HCT116 (cell line): ENCODE data around the gene PFKP. TPM values are rescaled to one million over a fixed set of nuclear protein-coding genes. Genes with fewer than 3 reads are reported as not detected.

Experiments used
- ATAC-seq: fragments of 200-7000 bp; cut with Tn5 transposase; 2 replicates; pipeline ENCODE4 v1.9.1; 2020; ENCODE audit warnings: mild to moderate bottlenecking, moderate library complexity
- BruUV-seq: library from RNA; stranded (reverse); fragments of 400-500 nt; replicated peaks from 2 replicates; lab custom pipeline; 2021; lab: Mats Ljungman, UMichigan
- CTCF ChIA-PET: fragments of 300-600 bp; sonication (Branson Sonifier 250); formaldehyde crosslinking; loops from one replicate; lab custom pipeline; 2021; ENCODE audit warnings: antibody characterized with exemption; lab: Charles Lee
- POLR2A ChIA-PET: fragments of 300-600, 350-600 bp; sonication (Branson Sonifier 250); formaldehyde crosslinking; loops from one replicate; lab custom pipeline; 2021; ENCODE audit warnings: antibody characterized with exemption; lab: Charles Lee
- RAD21 ChIA-PET, 2 experiments: fragments of 300-600 bp; sonication (Branson Sonifier 250); formaldehyde crosslinking; loops; one replicate each; lab custom pipeline; 2023; ENCODE audit warnings: low total read pairs in 2 of 2; ENCODE audit not compliant: uncharacterized antibody in 2 of 2, unreplicated experiment in 2 of 2, low non-redundant PET in 1 of 2; lab: Charles Lee
- DNase-seq: peaks from one replicate; pipeline ENCODE4 v3.0.0-alpha.2; 2010; ENCODE audit warnings: low read depth, low spot score
- H2AFZ ChIP-seq: fragments of 200-600 bp; shearing (Covaris generic), sonication (generic); 2 replicates; pipeline ENCODE4 v1.6.1; 2017; ENCODE audit warnings: low read depth, mixed run types, mixed read lengths, antibody characterized with exemption, low read length; ENCODE audit not compliant: poor library complexity, severe bottlenecking
- H3K27ac ChIP-seq: 2 replicates; pipeline ENCODE4 v1.5.1; 2012; ENCODE audit warnings: low read depth, low read length
- H3K27me3 ChIP-seq: fragments of 200-600 bp; sonication (generic); 2 replicates; pipeline ENCODE4 v1.6.1; 2016; ENCODE audit warnings: mixed run types, low read length, mixed read lengths; ENCODE audit not compliant: insufficient read depth
- H3K36me3 ChIP-seq, 2 experiments: fragments of 200-500 bp in 1 of 2; fragments of 200-600 bp in 1 of 2; sonication (Bioruptor generic) in 1 of 2; sonication (generic) in 1 of 2; 2 replicates each; pipeline versions ENCODE4 v1.5.1 to v1.6.1; 2014 to 2016; ENCODE audit warnings: low read length in 2 of 2, inconsistent platforms in 1 of 2, mixed read lengths in 1 of 2, mixed run types in 1 of 2; ENCODE audit not compliant: insufficient read depth in 2 of 2, control insufficient read depth in 1 of 2
- H3K4me1 ChIP-seq, 2 experiments: fragments of 200-600 bp in 1 of 2; sonication (generic) in 1 of 2; 2 replicates each; pipeline versions ENCODE4 v1.5.1 to v1.6.1; 2012 to 2017; ENCODE audit warnings: low read length in 2 of 2, inconsistent platforms in 1 of 2, mild to moderate bottlenecking in 1 of 2, mixed read lengths in 1 of 2, mixed run types in 1 of 2, moderate library complexity in 1 of 2; ENCODE audit not compliant: insufficient read depth in 2 of 2, control insufficient read depth in 1 of 2
- H3K4me2 ChIP-seq: fragments of 200-600 bp; sonication (generic); 2 replicates; pipeline ENCODE4 v1.6.1; 2017; ENCODE audit warnings: mixed run types, low read length, mixed read lengths
- H3K4me3 ChIP-seq, 2 experiments: fragments of 200-600 bp in 1 of 2; sonication (generic) in 1 of 2; replicated peaks in 1 of 2; 2 replicates each; pipeline ENCODE4 v1.5.1; 2011 to 2016; ENCODE audit warnings: low read length in 2 of 2, control low read depth in 1 of 2, low read depth in 1 of 2, mild to moderate bottlenecking in 1 of 2, mixed read lengths in 1 of 2, mixed run types in 1 of 2
- H3K79me2 ChIP-seq: fragments of 200-600 bp; sonication (generic); 2 replicates; pipeline ENCODE4 v1.6.1; 2017; ENCODE audit warnings: mild to moderate bottlenecking, mixed run types, low read length, moderate library complexity, mixed read lengths; ENCODE audit not compliant: insufficient read depth
- H3K9ac ChIP-seq: fragments of 200-600 bp; sonication (generic); 2 replicates; pipeline ENCODE4 v1.6.1; 2016; ENCODE audit warnings: low read length, mixed read lengths
- H3K9me2 ChIP-seq: fragments of 200-600 bp; sonication (generic), shearing (Covaris generic); 2 replicates; pipeline ENCODE4 v1.6.1; 2017; ENCODE audit warnings: mixed run types, mild to moderate bottlenecking, moderate library complexity; ENCODE audit not compliant: insufficient read depth
- H3K9me3 ChIP-seq, 2 experiments: fragments of 200-500 bp in 1 of 2; fragments of 200-600 bp in 1 of 2; sonication (Bioruptor generic) in 1 of 2; sonication (generic) in 1 of 2; 2 replicates each; pipeline ENCODE4 v1.6.1; 2014 to 2017; ENCODE audit warnings: low read length in 2 of 2, mixed read lengths in 2 of 2, inconsistent platforms in 1 of 2, low read depth in 1 of 2, mild to moderate bottlenecking in 1 of 2, mixed run types in 1 of 2, moderate library complexity in 1 of 2; ENCODE audit not compliant: control insufficient read depth in 1 of 2, insufficient read depth in 1 of 2
- H4K20me1 ChIP-seq: fragments of 200-600 bp; sonication (generic), shearing (Covaris generic); 2 replicates; pipeline ENCODE4 v1.6.1; 2017; ENCODE audit warnings: mixed run types, mild to moderate bottlenecking, moderate library complexity; ENCODE audit not compliant: insufficient read depth
- CEBPB ChIP-seq: IDR thresholded peaks from 2 replicates; pipeline ENCODE4 v1.6.1; 2012; ENCODE audit warnings: low read depth
- EGR1 ChIP-seq: IDR thresholded peaks from 2 replicates; pipeline ENCODE4 v1.6.1; 2012; ENCODE audit warnings: low read depth
- ELF1 ChIP-seq: IDR thresholded peaks from 2 replicates; pipeline ENCODE4 v1.6.1; 2012; ENCODE audit warnings: low read depth, borderline replicate concordance
- EZH2 ChIP-seq: fragments of 200-600 bp; sonication (generic); IDR thresholded peaks from 2 replicates; pipeline ENCODE4 v1.6.1; 2017; ENCODE audit warnings: antibody characterized with exemption, mixed run types
- EZH2phosphoT487 ChIP-seq: fragments of 200-600 bp; IDR thresholded peaks from 2 replicates; pipeline ENCODE4 v1.6.1; 2018; ENCODE audit warnings: antibody characterized with exemption, borderline replicate concordance
- FOSL1 ChIP-seq: IDR thresholded peaks from 2 replicates; pipeline ENCODE4 v1.6.1; 2012; ENCODE audit warnings: low read depth
- JUND ChIP-seq: IDR thresholded peaks from 2 replicates; pipeline ENCODE4 v1.6.1; 2012
- MAX ChIP-seq: IDR thresholded peaks from 2 replicates; pipeline ENCODE4 v1.6.1; 2012
- POLR2A ChIP-seq: IDR thresholded peaks from 2 replicates; pipeline ENCODE4 v1.7.0; 2011; ENCODE audit warnings: borderline replicate concordance; ENCODE audit not compliant: insufficient read depth, insufficient read length; ENCODE audit errors: extremely low read depth
- POLR2AphosphoS5 ChIP-seq: IDR thresholded peaks from 2 replicates; pipeline ENCODE4 v1.6.1; 2011; ENCODE audit warnings: mild to moderate bottlenecking, low read depth, low read length, moderate library complexity
- RAD21 ChIP-seq: IDR thresholded peaks from 2 replicates; pipeline ENCODE4 v1.6.1; 2012; ENCODE audit warnings: low read depth, mild to moderate bottlenecking
- SIN3A ChIP-seq: IDR thresholded peaks from 2 replicates; pipeline ENCODE4 v1.6.1; 2012; ENCODE audit warnings: low read depth
- SRF ChIP-seq: IDR thresholded peaks from 2 replicates; pipeline ENCODE4 v1.6.1; 2012; ENCODE audit warnings: low read depth
- TCF7L2 ChIP-seq: IDR thresholded peaks from 2 replicates; pipeline ENCODE4 v1.7.0; 2011; ENCODE audit warnings: borderline replicate concordance, inconsistent platforms; ENCODE audit not compliant: insufficient read depth, insufficient read length; ENCODE audit errors: extremely low read depth
- ZBTB33 ChIP-seq: IDR thresholded peaks from 2 replicates; pipeline ENCODE4 v1.6.1; 2011; ENCODE audit warnings: mild to moderate bottlenecking, low read length, moderate library complexity; ENCODE audit not compliant: insufficient replicate concordance; ENCODE audit errors: extremely low read depth
- ZFX ChIP-seq: fragments of 450-650 bp; IDR thresholded peaks from 2 replicates; pipeline ENCODE4 v1.6.1; 2017
- intact Hi-C: fragments of 100-400 bp; cut with micrococcal nuclease; formaldehyde crosslinking; loops from 2 replicates; pipeline ENCODE4 v1.10.0; 2022
- total RNA-seq: library from RNA; stranded (reverse); gene quantifications from one replicate; pipeline ENCODE4 v1.2.1, GENCODE V29; 2021; ENCODE audit not compliant: unreplicated experiment
- TF ChIP-seq, protein P1 (sequence below), 3 experiments: fragments of 200-600 bp in 1 of 3; sonication (generic) in 1 of 3; IDR thresholded peaks in 2 of 3; conservative IDR thresholded peaks in 1 of 3; 2 replicates each; pipeline ENCODE4 v1.5.1; 2012 to 2017; ENCODE audit warnings: low read depth in 2 of 3, low read length in 2 of 3, antibody characterized with exemption in 1 of 3, borderline replicate concordance in 1 of 3, control low read depth in 1 of 3, mild to moderate bottlenecking in 1 of 3, mixed read lengths in 1 of 3, mixed run types in 1 of 3, moderate library complexity in 1 of 3; ENCODE audit not compliant: insufficient read depth in 1 of 3
- TF ChIP-seq, protein P2 (sequence below): IDR thresholded peaks from 2 replicates; pipeline ENCODE4 v1.6.1; 2012; ENCODE audit warnings: low read depth

Gene PFKP
- total RNA-seq, 1 experiment from 2014 or later, result 237 TPM

- no peaks in the 10 kb centered on the region for H3K9me3 ChIP-seq
- no TSS peak for BruUV-seq
- H3K27me3 ChIP-seq, result no peaks in the 10 kb centered on the region
- H3K27ac ChIP-seq, result no peak overlapping the region
- no peaks in the 10 kb centered on the region for H4K20me1 ChIP-seq
- ChIA-PET POLR2A (no interaction called here), CTCF (no interaction called here), RAD21 (no interaction called here)
- intact Hi-C loops, result no loop called here
- ATAC-seq (no peak), DNase-seq (no peak)
- H3K36me3 ChIP-seq, result peaks cover 33 to 37% of the 10 kb centered on the region in 2 experiments
- no peak overlapping the region for H3K4me2 ChIP-seq
- peaks cover 11% of the 10 kb centered on the region; the same call in 1 of the 2 replicates for H3K79me2 ChIP-seq
- no peak overlapping the region for H2AFZ ChIP-seq
- no peak overlapping the region for H3K4me3 ChIP-seq
- no peaks in the 10 kb centered on the region for H3K4me1 ChIP-seq
- TF ChIP-seq, protein P1, sequence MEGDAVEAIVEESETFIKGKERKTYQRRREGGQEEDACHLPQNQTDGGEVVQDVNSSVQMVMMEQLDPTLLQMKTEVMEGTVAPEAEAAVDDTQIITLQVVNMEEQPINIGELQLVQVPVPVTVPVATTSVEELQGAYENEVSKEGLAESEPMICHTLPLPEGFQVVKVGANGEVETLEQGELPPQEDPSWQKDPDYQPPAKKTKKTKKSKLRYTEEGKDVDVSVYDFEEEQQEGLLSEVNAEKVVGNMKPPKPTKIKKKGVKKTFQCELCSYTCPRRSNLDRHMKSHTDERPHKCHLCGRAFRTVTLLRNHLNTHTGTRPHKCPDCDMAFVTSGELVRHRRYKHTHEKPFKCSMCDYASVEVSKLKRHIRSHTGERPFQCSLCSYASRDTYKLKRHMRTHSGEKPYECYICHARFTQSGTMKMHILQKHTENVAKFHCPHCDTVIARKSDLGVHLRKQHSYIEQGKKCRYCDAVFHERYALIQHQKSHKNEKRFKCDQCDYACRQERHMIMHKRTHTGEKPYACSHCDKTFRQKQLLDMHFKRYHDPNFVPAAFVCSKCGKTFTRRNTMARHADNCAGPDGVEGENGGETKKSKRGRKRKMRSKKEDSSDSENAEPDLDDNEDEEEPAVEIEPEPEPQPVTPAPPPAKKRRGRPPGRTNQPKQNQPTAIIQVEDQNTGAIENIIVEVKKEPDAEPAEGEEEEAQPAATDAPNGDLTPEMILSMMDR (IDR thresholded peaks at IDR 0.05 in 2 of 3, conservative IDR thresholded peaks at IDR 0.05 in 1 of 3; ENCODE audit: borderline replicate concordance in 1 of 3, insufficient read depth in 1 of 3, low read depth in 2 of 3, low read length in 2 of 3), result no peak
- TF ChIP-seq MAX (no peak), CEBPB (no peak), ZBTB33 (no peak), TCF7L2 (no peak), EZH2phosphoT487 (no peak), FOSL1 (no peak), EZH2 (no peak), POLR2AphosphoS5 (no peak), ELF1 (no peak), ZFX (no peak), JUND (no peak), SRF (no peak), SIN3A (no peak), RAD21 (no peak), EGR1 (no peak), POLR2A (no peak)
- TF ChIP-seq, protein P2, sequence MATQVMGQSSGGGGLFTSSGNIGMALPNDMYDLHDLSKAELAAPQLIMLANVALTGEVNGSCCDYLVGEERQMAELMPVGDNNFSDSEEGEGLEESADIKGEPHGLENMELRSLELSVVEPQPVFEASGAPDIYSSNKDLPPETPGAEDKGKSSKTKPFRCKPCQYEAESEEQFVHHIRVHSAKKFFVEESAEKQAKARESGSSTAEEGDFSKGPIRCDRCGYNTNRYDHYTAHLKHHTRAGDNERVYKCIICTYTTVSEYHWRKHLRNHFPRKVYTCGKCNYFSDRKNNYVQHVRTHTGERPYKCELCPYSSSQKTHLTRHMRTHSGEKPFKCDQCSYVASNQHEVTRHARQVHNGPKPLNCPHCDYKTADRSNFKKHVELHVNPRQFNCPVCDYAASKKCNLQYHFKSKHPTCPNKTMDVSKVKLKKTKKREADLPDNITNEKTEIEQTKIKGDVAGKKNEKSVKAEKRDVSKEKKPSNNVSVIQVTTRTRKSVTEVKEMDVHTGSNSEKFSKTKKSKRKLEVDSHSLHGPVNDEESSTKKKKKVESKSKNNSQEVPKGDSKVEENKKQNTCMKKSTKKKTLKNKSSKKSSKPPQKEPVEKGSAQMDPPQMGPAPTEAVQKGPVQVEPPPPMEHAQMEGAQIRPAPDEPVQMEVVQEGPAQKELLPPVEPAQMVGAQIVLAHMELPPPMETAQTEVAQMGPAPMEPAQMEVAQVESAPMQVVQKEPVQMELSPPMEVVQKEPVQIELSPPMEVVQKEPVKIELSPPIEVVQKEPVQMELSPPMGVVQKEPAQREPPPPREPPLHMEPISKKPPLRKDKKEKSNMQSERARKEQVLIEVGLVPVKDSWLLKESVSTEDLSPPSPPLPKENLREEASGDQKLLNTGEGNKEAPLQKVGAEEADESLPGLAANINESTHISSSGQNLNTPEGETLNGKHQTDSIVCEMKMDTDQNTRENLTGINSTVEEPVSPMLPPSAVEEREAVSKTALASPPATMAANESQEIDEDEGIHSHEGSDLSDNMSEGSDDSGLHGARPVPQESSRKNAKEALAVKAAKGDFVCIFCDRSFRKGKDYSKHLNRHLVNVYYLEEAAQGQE, result no peak
- H3K9ac ChIP-seq, result no peak overlapping the region
- no peaks in the 10 kb centered on the region for H3K9me2 ChIP-seq
These were observed 58.3 kb downstream of the PFKP start for GRCh38 chr10:3125527-3126170.
